OCI-LY7 (cell line): Measurements from ENCODE around the gene PARP3. TPM values are rescaled to one million over a fixed set of nuclear protein-coding genes. Genes with fewer than 3 reads are reported as not detected.

Experiments used
- BruUV-seq: library from RNA; stranded (reverse); fragments of 400-500 nt; replicated peaks from 2 replicates; lab custom pipeline; 2021; lab: Mats Ljungman, UMichigan
- CTCF ChIA-PET: fragments of 300-600 bp; sonication (Branson Sonifier 250); formaldehyde crosslinking; loops from one replicate; lab custom pipeline; 2022; ENCODE audit warnings: antibody characterized with exemption; ENCODE audit not compliant: unreplicated experiment; lab: Charles Lee
- POLR2A ChIA-PET: fragments of 300-600 bp; sonication (Branson Sonifier 250); formaldehyde crosslinking; loops from one replicate; lab custom pipeline; 2022; ENCODE audit warnings: antibody characterized with exemption; lab: Charles Lee
- DNase-seq: peaks from one replicate; pipeline ENCODE4 v3.0.0-alpha.2; 2015; ENCODE audit warnings: low spot score
- H2AFZ ChIP-seq: fragments of 200-600 bp; sonication (generic), shearing (Covaris generic); 2 replicates; pipeline ENCODE4 v1.6.1; 2014; ENCODE audit warnings: mild to moderate bottlenecking, antibody characterized with exemption, low read length, moderate library complexity
- H3K27ac ChIP-seq: fragments of 200-600 bp; sonication (generic); 2 replicates; pipeline ENCODE4 v1.5.1; 2014; ENCODE audit warnings: mixed run types, low read depth, mild to moderate bottlenecking, moderate library complexity, low read length, inconsistent platforms; ENCODE audit not compliant: poor library complexity, severe bottlenecking
- H3K36me3 ChIP-seq: fragments of 200-600 bp; sonication (generic); 2 replicates; pipeline ENCODE4 v1.6.1; 2014; ENCODE audit warnings: mild to moderate bottlenecking, antibody characterized with exemption, low read length, moderate library complexity, mixed read lengths; ENCODE audit not compliant: insufficient read depth
- H3K4me1 ChIP-seq: fragments of 200-600 bp; sonication (generic); 2 replicates; pipeline ENCODE4 v1.5.1; 2014; ENCODE audit warnings: mild to moderate bottlenecking, low read length; ENCODE audit not compliant: insufficient read depth, poor library complexity, severe bottlenecking
- H3K4me2 ChIP-seq: fragments of 200-600 bp; sonication (generic); 2 replicates; pipeline ENCODE4 v1.6.1; 2014; ENCODE audit warnings: mild to moderate bottlenecking, low read length
- H3K4me3 ChIP-seq: fragments of 200-600 bp; sonication (generic); 2 replicates; pipeline ENCODE4 v1.5.1; 2014; ENCODE audit warnings: mild to moderate bottlenecking, low read depth, low read length; ENCODE audit not compliant: poor library complexity, severe bottlenecking
- H3K79me2 ChIP-seq: fragments of 200-600 bp; sonication (generic); 2 replicates; pipeline ENCODE4 v1.6.1; 2016; ENCODE audit warnings: low read depth, mild to moderate bottlenecking, low read length, moderate library complexity, mixed read lengths; ENCODE audit not compliant: insufficient read depth
- H3K9me2 ChIP-seq: fragments of 200-600 bp; sonication (generic); 2 replicates; pipeline ENCODE4 v1.6.1; 2016; ENCODE audit warnings: mild to moderate bottlenecking, low read length, mixed read lengths; ENCODE audit not compliant: insufficient read depth
- H3K9me3 ChIP-seq: fragments of 200-600 bp; sonication (generic); 2 replicates; pipeline ENCODE4 v1.6.1; 2014; ENCODE audit warnings: mild to moderate bottlenecking, mixed run types, low read length, mixed read lengths
- H4K20me1 ChIP-seq: fragments of 200-600 bp; sonication (generic); 2 replicates; pipeline ENCODE4 v1.6.1; 2014; ENCODE audit warnings: mild to moderate bottlenecking, antibody characterized with exemption, low read length, moderate library complexity, mixed read lengths; ENCODE audit not compliant: insufficient read depth
- CTCF ChIP-seq: fragments of 200-600 bp; sonication (generic); conservative IDR thresholded peaks from 2 replicates; pipeline ENCODE4 v1.5.1; 2014; ENCODE audit warnings: mild to moderate bottlenecking, antibody characterized with exemption, low read length, moderate library complexity, mixed read lengths
- EZH2phosphoT487 ChIP-seq: fragments of 200-600 bp; sonication (generic); IDR thresholded peaks from 2 replicates; pipeline ENCODE4 v1.6.1; 2018; ENCODE audit warnings: low read depth, borderline replicate concordance, mild to moderate bottlenecking, mixed run types, antibody characterized with exemption, low read length, moderate library complexity, mixed read lengths
- intact Hi-C: fragments of 100-400 bp; cut with micrococcal nuclease; formaldehyde crosslinking; loops from one replicate; pipeline ENCODE4 v1.10.0; 2022; ENCODE audit not compliant: unreplicated experiment
- small RNA-seq: library from RNA; depleted of rRNA; stranded (forward); fragments of <200 nt; gene quantifications from one replicate; pipeline ENCODE3, GENCODE V24; 2014
- total RNA-seq, 2 experiments: library from RNA; depleted of rRNA in 1 of 2; stranded (reverse); fragments of >200 nt in 1 of 2; shearing (Covaris generic) in 1 of 2; gene quantifications; 2 replicates each; pipeline ENCODE4 v1.2.3, GENCODE V29; 2014 to 2022

PARP3 gene
- total RNA-seq, 2 experiments from 2014 or later: 11.9 to 12.0 TPM

GRCh38 chr3:51997935-51998596 is 55.9 kb downstream of the PARP3 start:
- Histone ChIP-seq H3K4me2 (no peak overlapping the region), H3K9me2 (no peaks in the 10 kb centered on the region), H4K20me1 (peaks cover 6% of the 10 kb centered on the region; the same call in 1 of the 2 replicates), H3K36me3 (peaks cover 25% of the 10 kb centered on the region), H3K4me3 (no peak overlapping the region), H3K27ac (no peak overlapping the region), H3K9me3 (no peaks in the 10 kb centered on the region), H3K4me1 (peaks cover 20% of the 10 kb centered on the region), H2AFZ (no peak overlapping the region), H3K79me2 (peaks cover 24% of the 10 kb centered on the region)
- no peak for TF ChIP-seq EZH2phosphoT487
- no peak for TF ChIP-seq CTCF
- BruUV-seq: no TSS peak
- CTCF ChIA-PET: no interaction called here
- POLR2A ChIA-PET: interaction anchor here (0.5 kb wide), 1 partner anchor 304 kb away, joined by 5 read pairs; no protein-coding TSS in a partner anchor
- intact Hi-C loops: no loop called here
- DNase-seq: no peak

Small RNA genes within 50 kb of the gene (small RNA-seq; reads per million reads assigned to genes)
- not detected for gene AC115284.1

Other genes with a start within 250 kb of the PARP3 start
- 0.06 and 0.28 TPM in 2 replicates for gene GRM2, start 235.3 kb upstream of the PARP3 start, total RNA-seq (2014; rRNA removed; shearing (Covaris generic))
- 0.11 and 0.29 TPM in 2 replicates for gene GRM2, start 235.3 kb upstream of the PARP3 start, total RNA-seq (2022)
- gene IQCF6, start 163.1 kb upstream of the PARP3 start, total RNA-seq (2014; rRNA removed; shearing (Covaris generic)): not detected in 2 replicates
- gene IQCF6, start 163.1 kb upstream of the PARP3 start, total RNA-seq (2022): not detected in 2 replicates
- gene IQCF2, start 80.7 kb upstream of the PARP3 start, total RNA-seq (2014; rRNA removed; shearing (Covaris generic)): not detected in 2 replicates
- not detected in 2 replicates for gene IQCF2, start 80.7 kb upstream of the PARP3 start, total RNA-seq (2022)
- not detected in 2 replicates for gene IQCF5, start 66.8 kb upstream of the PARP3 start, total RNA-seq (2014; rRNA removed; shearing (Covaris generic))
- not detected in 2 replicates for gene IQCF5, start 66.8 kb upstream of the PARP3 start, total RNA-seq (2022)
- not detected in 2 replicates for gene IQCF1, start 39.0 kb upstream of the PARP3 start, total RNA-seq (2014; rRNA removed; shearing (Covaris generic))
- gene IQCF1, start 39.0 kb upstream of the PARP3 start, total RNA-seq (2022): not detected in 2 replicates
- 36.9 and 41.1 TPM in 2 replicates for gene RRP9, start 459 bp upstream of the PARP3 start, total RNA-seq (2014; rRNA removed; shearing (Covaris generic))
- gene RRP9, start 459 bp upstream of the PARP3 start, total RNA-seq (2022): 26.5 and 34.4 TPM in 2 replicates
- gene GPR62, start 13.0 kb downstream of the PARP3 start, total RNA-seq (2014; rRNA removed; shearing (Covaris generic)): not detected in 2 replicates
- not detected in 2 replicates for gene GPR62, start 13.0 kb downstream of the PARP3 start, total RNA-seq (2022)
- 1.4 and 2.0 TPM in 2 replicates for gene PCBP4, start 25.1 kb downstream of the PARP3 start, total RNA-seq (2014; rRNA removed; shearing (Covaris generic))
- gene PCBP4, start 25.1 kb downstream of the PARP3 start, total RNA-seq (2022): 12.5 and 14.4 TPM in 2 replicates
- 11.3 and 16.1 TPM in 2 replicates for gene ABHD14B, start 31.7 kb downstream of the PARP3 start, total RNA-seq (2014; rRNA removed; shearing (Covaris generic))
- gene ABHD14B, start 31.7 kb downstream of the PARP3 start, total RNA-seq (2022): 40.1 and 41.4 TPM in 2 replicates
- 3.7 and 7.5 TPM in 2 replicates for gene ABHD14A, start 32.7 kb downstream of the PARP3 start, total RNA-seq (2014; rRNA removed; shearing (Covaris generic))
- 8.9 and 10.5 TPM in 2 replicates for gene ABHD14A, start 32.7 kb downstream of the PARP3 start, total RNA-seq (2022)
- gene ACY1, start 41.2 kb downstream of the PARP3 start, total RNA-seq (2014; rRNA removed; shearing (Covaris generic)): 0.54 and 3.3 TPM in 2 replicates
- gene ACY1, start 41.2 kb downstream of the PARP3 start, total RNA-seq (2022): 4.0 and 5.6 TPM in 2 replicates
- gene RPL29, start 53.5 kb downstream of the PARP3 start, total RNA-seq (2014; rRNA removed; shearing (Covaris generic)): 1,739 and 1,781 TPM in 2 replicates
- 1,513 and 1,535 TPM in 2 replicates for gene RPL29, start 53.5 kb downstream of the PARP3 start, total RNA-seq (2022)
- gene DUSP7, start 114.2 kb downstream of the PARP3 start, total RNA-seq (2014; rRNA removed; shearing (Covaris generic)): 8.4 and 11.4 TPM in 2 replicates
- gene DUSP7, start 114.2 kb downstream of the PARP3 start, total RNA-seq (2022): 13.5 and 14.4 TPM in 2 replicates
- 34.5 and 40.0 TPM in 2 replicates for gene POC1A, start 212.1 kb downstream of the PARP3 start, total RNA-seq (2014; rRNA removed; shearing (Covaris generic))
- gene POC1A, start 212.1 kb downstream of the PARP3 start, total RNA-seq (2022): 41.0 and 46.2 TPM in 2 replicates